Neural progenitor cell (in vitro differentiated cells): Measurements from ENCODE around the gene ERMAP. TPM values are rescaled to one million over a fixed set of nuclear protein-coding genes. Genes with fewer than 3 reads are reported as not detected.
A peak's percentile ranks its signal among the peaks of the same experiment; 100 is the strongest.

Source experiments
- DNase-seq: peaks from one replicate; pipeline ENCODE4 v3.0.0-alpha.2; 2016; ENCODE audit warnings: low spot score
- H2AFZ ChIP-seq: fragments of 200-600 bp; sonication (generic); replicated peaks from 2 replicates; pipeline ENCODE4 v1.6.1; 2016; ENCODE audit warnings: antibody characterized with exemption
- H3F3A ChIP-seq: fragments of 200-600 bp; sonication (generic); 2 replicates; pipeline ENCODE4 v1.6.1; 2016; ENCODE audit warnings: antibody characterized with exemption, low read depth
- H3K27ac ChIP-seq: fragments of 200-600 bp; sonication (generic); 2 replicates; pipeline ENCODE4 v1.5.1; 2016; ENCODE audit warnings: mild to moderate bottlenecking
- H3K27me3 ChIP-seq: fragments of 200-600 bp; sonication (generic); 2 replicates; pipeline ENCODE4 v1.6.1; 2016; ENCODE audit warnings: mild to moderate bottlenecking, moderate library complexity
- H3K36me3 ChIP-seq: fragments of 200-600 bp; sonication (generic); 2 replicates; pipeline ENCODE4 v1.5.1; 2016
- H3K4me1 ChIP-seq: fragments of 200-600 bp; sonication (generic); 2 replicates; pipeline ENCODE4 v1.6.1; 2016; ENCODE audit warnings: mixed run types
- H3K4me2 ChIP-seq: fragments of 200-600 bp; sonication (generic); 2 replicates; pipeline ENCODE4 v1.6.1; 2016
- H3K4me3 ChIP-seq: fragments of 200-600 bp; sonication (generic); 2 replicates; pipeline ENCODE4 v1.5.1; 2016
- H3K79me2 ChIP-seq: fragments of 200-600 bp; sonication (generic); 2 replicates; pipeline ENCODE4 v1.6.1; 2016; ENCODE audit warnings: low read depth
- H3K9ac ChIP-seq: fragments of 200-600 bp; sonication (generic); 2 replicates; pipeline ENCODE4 v1.6.1; 2016
- H3K9me3 ChIP-seq: fragments of 200-600 bp; sonication (generic); 2 replicates; pipeline ENCODE4 v1.5.1; 2016; ENCODE audit warnings: low read depth
- H4K20me1 ChIP-seq: fragments of 200-600 bp; sonication (generic); 2 replicates; pipeline ENCODE4 v1.6.1; 2016; ENCODE audit warnings: low read depth
- H3K27ac Mint-ChIP-seq: 3 replicates; pipeline ENCODE4 v1.8.0; 2021; ENCODE audit warnings: mixed read lengths
- H3K27me3 Mint-ChIP-seq: 2 replicates; pipeline ENCODE4 v1.8.0; 2022; ENCODE audit warnings: low read depth, mild to moderate bottlenecking, inconsistent platforms, moderate library complexity, mixed read lengths; ENCODE audit not compliant: insufficient read depth
- H3K36me3 Mint-ChIP-seq: 3 replicates; pipeline ENCODE4 v1.8.0; 2021; ENCODE audit warnings: mixed read lengths
- H3K4me1 Mint-ChIP-seq: 3 replicates; pipeline ENCODE4 v1.8.0; 2021; ENCODE audit warnings: mixed read lengths
- H3K4me3 Mint-ChIP-seq: 3 replicates; pipeline ENCODE4 v1.8.0; 2021; ENCODE audit warnings: mild to moderate bottlenecking, moderate library complexity, mixed read lengths
- H3K9me3 Mint-ChIP-seq: 3 replicates; pipeline ENCODE4 v1.8.0; 2020; ENCODE audit warnings: mixed read lengths
- EZH2 ChIP-seq: fragments of 200-600 bp; sonication (generic); IDR thresholded peaks from 2 replicates; pipeline ENCODE4 v1.6.1; 2017; ENCODE audit warnings: antibody characterized with exemption, mild to moderate bottlenecking, moderate library complexity
- EZH2phosphoT487 ChIP-seq: fragments of 200-600 bp; sonication (generic); IDR thresholded peaks from 2 replicates; pipeline ENCODE4 v1.6.1; 2017; ENCODE audit warnings: antibody characterized with exemption
- total RNA-seq: library from RNA; depleted of rRNA; stranded (reverse); fragments of >200 nt; gene quantifications from 2 replicates; pipeline ENCODE4 v1.2.3, GENCODE V29; 2015; ENCODE audit warnings: low replicate concordance
- TF ChIP-seq, protein P1 (sequence below): fragments of 200-600 bp; sonication (generic); IDR thresholded peaks from 2 replicates; pipeline ENCODE4 v1.5.1; 2017; ENCODE audit warnings: antibody characterized with exemption, mild to moderate bottlenecking

The ERMAP gene
- total RNA-seq, 1 donor from 2014 or later, result 2.2 TPM

DNA sequence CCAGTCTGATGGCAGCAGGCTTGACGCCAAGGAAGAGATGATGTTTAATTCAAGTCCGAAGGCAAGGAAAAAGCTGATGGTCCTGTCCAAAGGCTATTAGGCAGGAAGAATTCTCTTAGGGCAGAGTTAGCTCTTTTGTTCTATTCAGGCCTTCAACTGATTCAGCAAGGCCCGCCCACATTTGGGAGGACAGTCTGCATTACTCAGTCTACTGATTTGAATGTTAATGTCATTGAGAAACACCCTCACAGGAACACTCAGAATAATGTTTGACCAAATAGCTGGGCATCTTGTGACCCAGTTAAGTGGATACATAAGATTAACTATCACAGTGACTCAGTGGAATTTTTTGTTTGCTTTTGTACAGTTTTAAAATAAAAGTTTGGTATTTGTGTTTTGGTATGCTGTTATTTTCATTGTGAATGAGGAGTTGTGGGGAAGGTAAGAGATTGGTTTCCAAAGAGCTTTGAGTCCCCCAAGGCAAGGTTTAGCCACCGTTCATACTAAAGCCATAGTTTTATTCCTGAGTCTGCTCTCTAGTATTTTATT, 27.7 kb downstream of the ERMAP start:
- no peaks in the 10 kb centered on the region for H3K27me3 ChIP-seq
- H3K27ac ChIP-seq, result no peak overlapping the region
- H3K4me3 ChIP-seq, result no peak overlapping the region
- Mint-ChIP-seq H3K9me3 (no peaks in the 10 kb centered on the region), H3K27ac (no peak overlapping the region), H3K36me3 (peaks cover 16% of the 10 kb centered on the region), H3K27me3 (no peaks in the 10 kb centered on the region), H3K4me1 (peaks cover 16% of the 10 kb centered on the region), H3K4me3 (no peak overlapping the region)
- peaks cover 12% of the 10 kb centered on the region for H3F3A ChIP-seq
- no peak overlapping the region for H2AFZ ChIP-seq
- H3K9ac ChIP-seq, result no peak overlapping the region
- peaks cover 12% of the 10 kb centered on the region for H3K4me1 ChIP-seq
- DNase-seq, result no peak
- H4K20me1 ChIP-seq, result peaks cover 14% of the 10 kb centered on the region
- H3K4me2 ChIP-seq, result no peak overlapping the region
- H3K9me3 ChIP-seq, result no peaks in the 10 kb centered on the region
- H3K36me3 ChIP-seq, result no peaks in the 10 kb centered on the region
- H3K79me2 ChIP-seq, result peaks cover 29% of the 10 kb centered on the region
- TF ChIP-seq EZH2phosphoT487, result no peak

DNA sequence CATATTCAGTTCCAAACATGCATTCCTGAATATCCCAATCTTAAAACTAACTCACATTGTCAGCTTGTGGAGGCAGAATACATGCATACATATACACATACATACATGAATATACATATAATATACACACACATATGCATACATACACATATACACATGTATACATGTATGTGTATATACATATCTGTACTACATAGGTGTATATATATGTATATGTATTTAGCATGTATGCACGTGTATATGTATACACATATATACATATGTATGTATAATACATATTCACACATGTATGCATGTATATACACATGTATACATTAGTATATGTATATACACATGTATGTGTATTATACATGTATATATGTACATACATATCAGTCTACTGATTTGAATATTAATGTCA, 28.3 kb downstream of the ERMAP start:
- Mint-ChIP-seq H3K4me3 (no peak overlapping the region), H3K36me3 (peaks cover 20% of the 10 kb centered on the region), H3K27ac (no peak overlapping the region), H3K27me3 (no peaks in the 10 kb centered on the region), H3K4me1 (peaks cover 16% of the 10 kb centered on the region), H3K9me3 (peaks cover 3% of the 10 kb centered on the region)
- H3K4me2 ChIP-seq, result peak overlapping the region; percentile 85
- H3K4me1 ChIP-seq, result peaks cover 12% of the 10 kb centered on the region
- no peaks in the 10 kb centered on the region for H3K36me3 ChIP-seq
- no peak overlapping the region for H3K9ac ChIP-seq
- no peak for DNase-seq
- no peak overlapping the region for H3K27ac ChIP-seq
- H3F3A ChIP-seq, result peaks cover 12% of the 10 kb centered on the region
- H2AFZ ChIP-seq, result no peak overlapping the region
- H4K20me1 ChIP-seq, result peaks cover 14% of the 10 kb centered on the region
- no peak overlapping the region for H3K4me3 ChIP-seq
- H3K79me2 ChIP-seq, result peaks cover 32% of the 10 kb centered on the region
- H3K27me3 ChIP-seq, result no peaks in the 10 kb centered on the region
- TF ChIP-seq EZH2phosphoT487, result no peak
- no peak for TF ChIP-seq EZH2
- TF ChIP-seq, protein P1, sequence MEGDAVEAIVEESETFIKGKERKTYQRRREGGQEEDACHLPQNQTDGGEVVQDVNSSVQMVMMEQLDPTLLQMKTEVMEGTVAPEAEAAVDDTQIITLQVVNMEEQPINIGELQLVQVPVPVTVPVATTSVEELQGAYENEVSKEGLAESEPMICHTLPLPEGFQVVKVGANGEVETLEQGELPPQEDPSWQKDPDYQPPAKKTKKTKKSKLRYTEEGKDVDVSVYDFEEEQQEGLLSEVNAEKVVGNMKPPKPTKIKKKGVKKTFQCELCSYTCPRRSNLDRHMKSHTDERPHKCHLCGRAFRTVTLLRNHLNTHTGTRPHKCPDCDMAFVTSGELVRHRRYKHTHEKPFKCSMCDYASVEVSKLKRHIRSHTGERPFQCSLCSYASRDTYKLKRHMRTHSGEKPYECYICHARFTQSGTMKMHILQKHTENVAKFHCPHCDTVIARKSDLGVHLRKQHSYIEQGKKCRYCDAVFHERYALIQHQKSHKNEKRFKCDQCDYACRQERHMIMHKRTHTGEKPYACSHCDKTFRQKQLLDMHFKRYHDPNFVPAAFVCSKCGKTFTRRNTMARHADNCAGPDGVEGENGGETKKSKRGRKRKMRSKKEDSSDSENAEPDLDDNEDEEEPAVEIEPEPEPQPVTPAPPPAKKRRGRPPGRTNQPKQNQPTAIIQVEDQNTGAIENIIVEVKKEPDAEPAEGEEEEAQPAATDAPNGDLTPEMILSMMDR, result no peak
- no peaks in the 10 kb centered on the region for H3K9me3 ChIP-seq

DNA sequence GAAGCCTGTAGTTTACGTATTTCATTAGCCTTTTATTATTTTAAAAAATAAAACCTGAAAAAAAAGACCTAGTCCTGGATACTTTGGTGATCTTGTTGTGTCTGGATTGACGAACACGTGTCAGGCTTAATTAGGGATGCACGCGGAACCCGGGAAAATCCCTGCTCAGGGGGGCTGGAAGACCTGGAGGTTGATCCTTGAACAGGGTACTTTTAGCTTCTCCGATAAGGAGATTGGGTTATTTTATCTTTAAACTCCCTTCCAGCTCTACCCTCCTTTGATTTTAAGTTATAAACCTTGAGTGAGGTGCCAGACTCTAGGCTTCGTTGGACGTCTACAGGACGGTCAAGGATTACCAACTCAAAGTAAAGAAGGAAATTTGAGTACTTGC, 28.9 kb downstream of the ERMAP start:
- Histone ChIP-seq H3K36me3 (peaks cover 4% of the 10 kb centered on the region), H3K4me2 (peak overlapping the region; percentile 85), H3K9me3 (no peaks in the 10 kb centered on the region), H3K27me3 (no peaks in the 10 kb centered on the region), H3F3A (peaks cover 12% of the 10 kb centered on the region), H3K9ac (no peak overlapping the region), H3K4me3 (peak overlapping the region; percentile 78), H3K4me1 (peaks cover 12% of the 10 kb centered on the region), H4K20me1 (peaks cover 14% of the 10 kb centered on the region), H2AFZ (peak overlapping the region; percentile 96), H3K79me2 (peaks cover 32% of the 10 kb centered on the region), H3K27ac (no peak overlapping the region)
- Mint-ChIP-seq H3K27me3 (no peaks in the 10 kb centered on the region), H3K4me3 (peak overlapping the region; percentile 95), H3K36me3 (peaks cover 27% of the 10 kb centered on the region), H3K27ac (no peak overlapping the region), H3K9me3 (peaks cover 9% of the 10 kb centered on the region), H3K4me1 (peaks cover 16% of the 10 kb centered on the region)
- peak; percentile 44 for DNase-seq
- TF ChIP-seq EZH2phosphoT487 (no peak), EZH2 (no peak)
- TF ChIP-seq, protein P1, result no peak
